HFFc6 (cell line): ENCODE results near the gene CFAP20DC. TPM values are rescaled to one million over a fixed set of nuclear protein-coding genes. Genes with fewer than 3 reads are reported as not detected.

ENCODE experiments used
- DNase-seq: peaks from one replicate; pipeline ENCODE4 v3.0.0-alpha.2; 2018
- H3K27ac Mint-ChIP-seq: 2 replicates; pipeline ENCODE4 v1.8.0; 2020; ENCODE audit warnings: mild to moderate bottlenecking, mixed read lengths
- H3K27me3 Mint-ChIP-seq: 2 replicates; pipeline ENCODE4 v1.8.0; 2021; ENCODE audit warnings: mild to moderate bottlenecking, moderate library complexity, mixed read lengths; ENCODE audit not compliant: insufficient read depth
- H3K36me3 Mint-ChIP-seq: 2 replicates; pipeline ENCODE4 v1.8.0; 2021; ENCODE audit warnings: low read depth, mixed read lengths
- H3K4me1 Mint-ChIP-seq: 2 replicates; pipeline ENCODE4 v1.8.0; 2020; ENCODE audit warnings: low read depth, mixed read lengths
- H3K4me3 Mint-ChIP-seq: 2 replicates; pipeline ENCODE4 v1.8.0; 2020; ENCODE audit warnings: mild to moderate bottlenecking, moderate library complexity, mixed read lengths
- H3K9me3 Mint-ChIP-seq: 2 replicates; pipeline ENCODE4 v1.8.0; 2020; ENCODE audit warnings: mild to moderate bottlenecking, mixed read lengths
- total RNA-seq, 6 experiments: library from RNA; stranded (reverse); fragmentation: NEBNext Ultra II Directional; extraction: Animal tissue kit (Norgen Biotek cat#: 25700); gene quantifications; 2 replicates in 1 of 6; 3 replicates in 5 of 6; pipeline ENCODE4 v1.2.3, GENCODE V29; 2021
- TF ChIP-seq, protein P1 (sequence below): fragments of 200-600 bp; sonication (generic); IDR thresholded peaks from 2 replicates; pipeline ENCODE4 v1.5.0; 2021; ENCODE audit warnings: antibody characterized with exemption, mild to moderate bottlenecking

CFAP20DC gene
- total RNA-seq, 6 experiments from 2014 or later: 1.2 to 2.6 (median 2.1) TPM

GRCh38 chr3:58769065-58769464 lies 280.8 kb downstream of the CFAP20DC start:
- Mint-ChIP-seq H3K9me3 (no peaks in the 10 kb centered on the region), H3K4me3 (no peak overlapping the region), H3K36me3 (no peaks in the 10 kb centered on the region), H3K4me1 (no peaks in the 10 kb centered on the region), H3K27ac (no peak overlapping the region), H3K27me3 (peaks cover 2% of the 10 kb centered on the region)
- TF ChIP-seq, protein P1, sequence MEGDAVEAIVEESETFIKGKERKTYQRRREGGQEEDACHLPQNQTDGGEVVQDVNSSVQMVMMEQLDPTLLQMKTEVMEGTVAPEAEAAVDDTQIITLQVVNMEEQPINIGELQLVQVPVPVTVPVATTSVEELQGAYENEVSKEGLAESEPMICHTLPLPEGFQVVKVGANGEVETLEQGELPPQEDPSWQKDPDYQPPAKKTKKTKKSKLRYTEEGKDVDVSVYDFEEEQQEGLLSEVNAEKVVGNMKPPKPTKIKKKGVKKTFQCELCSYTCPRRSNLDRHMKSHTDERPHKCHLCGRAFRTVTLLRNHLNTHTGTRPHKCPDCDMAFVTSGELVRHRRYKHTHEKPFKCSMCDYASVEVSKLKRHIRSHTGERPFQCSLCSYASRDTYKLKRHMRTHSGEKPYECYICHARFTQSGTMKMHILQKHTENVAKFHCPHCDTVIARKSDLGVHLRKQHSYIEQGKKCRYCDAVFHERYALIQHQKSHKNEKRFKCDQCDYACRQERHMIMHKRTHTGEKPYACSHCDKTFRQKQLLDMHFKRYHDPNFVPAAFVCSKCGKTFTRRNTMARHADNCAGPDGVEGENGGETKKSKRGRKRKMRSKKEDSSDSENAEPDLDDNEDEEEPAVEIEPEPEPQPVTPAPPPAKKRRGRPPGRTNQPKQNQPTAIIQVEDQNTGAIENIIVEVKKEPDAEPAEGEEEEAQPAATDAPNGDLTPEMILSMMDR: no peak
- no peak for DNase-seq

DNA sequence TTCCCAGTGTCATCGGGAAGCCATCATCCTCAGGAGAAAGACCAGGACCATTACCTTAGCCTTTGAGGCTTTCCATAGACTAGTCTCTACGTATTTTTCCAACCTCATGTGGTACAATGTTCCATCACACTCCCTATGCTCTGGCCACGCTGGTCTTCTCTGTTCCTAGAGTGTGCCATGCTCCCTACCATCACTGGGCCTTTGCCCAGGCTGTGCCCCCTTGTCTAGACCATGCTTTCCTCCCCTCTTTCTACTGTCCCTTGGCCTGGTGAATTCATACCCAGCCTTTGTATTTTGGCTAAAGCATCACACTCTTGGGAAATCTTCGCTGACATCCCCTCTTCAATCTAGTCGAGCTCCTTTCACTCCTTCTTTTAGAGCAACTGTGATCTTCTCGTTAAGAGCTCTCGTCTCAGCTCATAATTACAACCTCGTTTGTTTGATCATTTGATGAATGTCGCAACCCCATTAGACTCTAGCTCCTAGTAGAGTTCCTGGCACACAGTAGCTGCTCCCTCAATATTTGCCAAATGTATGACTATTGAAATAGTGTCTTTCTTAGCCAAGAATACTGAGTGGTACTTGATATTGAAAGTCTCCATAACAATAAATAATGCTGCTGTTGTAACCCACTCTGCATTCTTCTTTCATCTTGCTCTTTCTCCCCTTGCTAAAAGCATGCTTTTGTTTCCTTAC lies 283.1 kb downstream of the CFAP20DC start:
- Mint-ChIP-seq H3K27me3 (peaks cover 2% of the 10 kb centered on the region), H3K27ac (no peak overlapping the region), H3K36me3 (no peaks in the 10 kb centered on the region), H3K4me1 (no peaks in the 10 kb centered on the region), H3K9me3 (no peaks in the 10 kb centered on the region), H3K4me3 (no peak overlapping the region)
- TF ChIP-seq, protein P1: no peak
- DNase-seq: no peak

DNA sequence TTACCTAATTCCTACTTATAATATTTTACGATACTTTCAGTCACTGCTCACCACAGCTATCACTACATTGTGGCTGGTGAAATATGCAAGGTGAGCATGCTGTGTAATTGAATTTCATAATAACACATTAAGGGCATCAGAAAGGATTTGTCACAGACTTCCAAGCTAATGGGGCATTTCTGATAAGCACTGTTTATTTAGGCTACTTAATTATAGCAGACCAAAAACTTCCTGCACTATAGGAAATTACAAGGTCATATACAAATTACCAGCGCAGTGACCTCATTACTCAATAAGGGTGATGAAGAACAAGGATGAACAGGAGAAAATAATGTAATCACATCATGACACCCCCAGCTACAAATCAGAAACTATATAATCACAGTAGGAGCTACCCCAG lies 294.7 kb downstream of the CFAP20DC start:
- TF ChIP-seq, protein P1: no peak
- Mint-ChIP-seq H3K4me3 (no peak overlapping the region), H3K27me3 (peaks cover 3% of the 10 kb centered on the region; the same call in 1 of the 2 replicates), H3K4me1 (no peaks in the 10 kb centered on the region), H3K9me3 (no peaks in the 10 kb centered on the region), H3K36me3 (no peaks in the 10 kb centered on the region), H3K27ac (no peak overlapping the region)
- no peak for DNase-seq

DNA sequence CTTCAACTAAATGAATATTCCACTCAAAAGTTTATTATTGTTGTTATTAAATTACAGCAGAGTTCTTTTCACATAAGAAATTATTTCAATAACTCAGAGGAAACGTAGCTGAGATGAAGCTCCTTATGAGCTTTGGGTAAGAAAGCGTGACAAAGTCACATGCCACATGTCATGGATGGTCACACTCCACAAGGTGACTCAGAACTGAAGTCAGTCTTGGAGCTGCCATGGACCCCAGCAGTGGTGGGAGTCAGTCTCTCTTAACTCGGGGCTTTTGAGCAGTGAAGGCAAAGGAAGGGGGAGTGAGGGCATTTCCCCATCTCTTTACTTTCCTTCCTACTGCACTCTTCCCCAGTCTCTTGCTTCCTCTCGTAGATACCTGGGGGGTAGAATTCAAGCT lies 295.8 kb downstream of the CFAP20DC start:
- Mint-ChIP-seq H3K27ac (no peak overlapping the region), H3K9me3 (no peaks in the 10 kb centered on the region), H3K36me3 (no peaks in the 10 kb centered on the region), H3K27me3 (peaks cover 3% of the 10 kb centered on the region; the same call in 1 of the 2 replicates), H3K4me3 (no peak overlapping the region), H3K4me1 (no peaks in the 10 kb centered on the region)
- DNase-seq: no peak
- TF ChIP-seq, protein P1: no peak

GRCh38 chr3:58751882-58752567 lies 297.8 kb downstream of the CFAP20DC start:
- Mint-ChIP-seq H3K4me3 (no peak overlapping the region), H3K27ac (no peak overlapping the region), H3K36me3 (no peaks in the 10 kb centered on the region), H3K4me1 (no peaks in the 10 kb centered on the region), H3K9me3 (no peaks in the 10 kb centered on the region), H3K27me3 (peaks cover 3% of the 10 kb centered on the region; the same call in 1 of the 2 replicates)
- DNase-seq: no peak
- TF ChIP-seq, protein P1: no peak
